NCI-H1694 (cell line): Measurements from ENCODE around the gene RNF180.
"Not testable (repeated sequence)": the region's sequence is repeated elsewhere in the genome, so short reads cannot be mapped to it uniquely, and the experiment has no call there.

ENCODE experiments used
- DNase-seq: peaks from one replicate; lab custom pipeline; 2025; lab: John Stamatoyannopoulos, UW

The RNF180 gene

DNA sequence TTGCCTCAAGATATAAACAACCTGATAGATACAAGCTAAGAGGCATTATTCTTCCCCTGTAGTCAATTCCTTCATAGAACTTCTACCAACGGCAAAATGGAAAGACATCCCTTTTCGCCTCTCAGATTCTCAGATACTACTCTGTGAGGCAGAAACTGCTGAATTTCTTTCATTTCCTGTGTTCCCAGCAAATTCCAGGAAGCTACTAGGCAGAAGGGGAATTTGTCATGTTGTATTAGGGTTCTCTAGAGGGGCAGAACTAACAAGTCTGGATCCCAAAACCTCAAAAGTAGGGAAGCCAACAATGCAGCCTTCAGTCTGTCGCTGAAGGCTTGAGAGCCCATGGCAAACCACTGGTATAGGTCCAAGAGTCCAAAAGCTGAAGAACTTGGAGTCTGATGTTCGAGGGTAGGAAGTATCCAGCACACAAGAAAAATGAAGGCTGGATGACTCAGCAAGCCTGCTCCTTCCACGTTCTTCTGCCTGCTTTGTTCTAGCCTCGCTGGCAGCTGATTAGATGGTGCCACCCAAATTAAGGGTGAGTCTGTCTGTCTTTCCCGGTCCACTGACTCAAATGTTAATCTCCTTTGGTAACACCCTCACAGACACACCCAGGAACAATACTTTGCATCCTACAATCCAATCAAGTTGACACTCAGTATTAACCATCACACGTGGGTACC is 15.2 kb downstream of the RNF180 start:
- DNase-seq, result no peak

DNA sequence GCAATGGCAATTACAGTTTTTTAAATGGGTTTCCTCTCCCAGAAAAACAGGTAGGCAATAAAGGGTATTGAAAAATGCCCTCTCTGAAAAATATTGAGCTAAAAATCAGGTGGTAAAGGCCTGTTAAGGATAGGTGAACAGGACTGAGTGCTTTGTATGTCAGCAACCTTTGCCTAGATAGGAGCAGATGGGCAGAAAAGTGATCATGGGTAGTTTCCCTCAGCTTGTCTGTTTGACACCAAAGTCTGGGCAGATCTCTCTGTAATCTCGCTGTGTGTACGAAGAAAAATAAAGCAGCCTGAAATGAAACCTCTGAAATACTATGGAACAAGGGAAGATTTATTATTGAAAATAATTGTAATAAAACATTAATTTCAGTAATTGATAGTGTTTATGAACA is 15.8 kb downstream of the RNF180 start:
- no peak for DNase-seq

- DNase-seq, result no peak
Observed at GRCh38 chr5:64183956-64184355, 18.3 kb downstream of the RNF180 start.

- DNase-seq, result no peak
Observed at GRCh38 chr5:64184832-64185231, 19.2 kb downstream of the RNF180 start.

DNA sequence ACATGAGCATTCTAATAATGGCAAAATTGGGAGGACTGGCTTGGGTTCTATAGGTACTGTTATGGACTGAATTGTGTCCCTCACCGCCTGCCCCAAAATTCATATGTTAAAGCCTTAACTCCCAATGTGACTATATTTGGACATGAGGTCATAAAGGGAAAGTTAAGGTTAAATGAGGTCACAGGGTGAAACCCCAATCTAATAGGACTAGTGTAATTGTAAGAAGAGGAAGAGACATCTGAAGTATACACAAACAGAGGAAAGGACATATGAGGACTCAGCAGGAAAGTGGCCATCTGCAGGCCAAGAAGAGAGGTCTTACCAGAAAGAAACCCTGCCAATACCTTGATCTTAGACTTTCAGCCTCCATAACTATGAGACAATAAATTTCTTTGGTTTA is 23.1 kb downstream of the RNF180 start:
- DNase-seq, result no peak

GRCh38 chr5:64190562-64191306 is 25.1 kb downstream of the RNF180 start:
- DNase-seq, result no peak

- no peak for DNase-seq
Observed at GRCh38 chr5:64195981-64196380, 30.3 kb downstream of the RNF180 start.

DNA sequence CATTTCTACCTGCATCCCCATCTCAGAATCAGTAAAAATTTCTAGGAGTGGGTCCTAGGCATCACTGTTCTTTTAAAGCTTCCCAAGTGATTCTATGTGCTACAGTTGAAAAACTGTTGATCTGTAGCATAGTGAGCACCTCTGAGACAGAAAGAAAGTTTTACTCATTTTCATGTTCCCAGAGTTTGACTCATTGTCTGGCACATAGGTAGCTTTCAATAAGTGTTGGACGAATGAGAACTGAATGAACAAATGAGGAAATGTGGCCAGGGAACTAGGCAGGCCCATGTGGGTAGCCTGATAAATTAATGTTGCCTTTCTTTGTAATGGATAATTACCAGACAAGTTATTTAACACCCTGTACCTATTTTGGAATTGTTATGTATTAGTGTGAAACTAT is 33.8 kb downstream of the RNF180 start:
- no peak for DNase-seq

- no peak for DNase-seq
Observed at GRCh38 chr5:64201996-64202395, 36.4 kb downstream of the RNF180 start.

DNA sequence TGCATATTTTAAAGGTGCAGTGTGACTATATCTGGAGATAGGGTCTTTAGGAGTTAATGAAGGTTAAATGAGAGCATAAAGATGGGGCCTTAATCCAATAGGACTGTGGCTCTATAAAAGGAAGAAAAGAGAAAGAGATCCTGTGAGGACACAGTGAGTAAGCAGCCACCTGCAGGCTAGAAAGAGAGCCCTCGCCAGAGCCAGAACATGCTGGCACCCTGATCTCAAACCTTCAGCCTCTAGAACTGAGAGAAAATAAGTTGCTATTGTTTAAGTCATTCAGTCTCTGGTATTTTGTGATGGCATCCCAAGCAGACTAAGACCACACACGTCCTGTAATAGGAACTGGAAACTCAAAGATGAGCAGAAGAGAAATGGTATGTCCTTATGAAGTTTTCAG is 41.0 kb downstream of the RNF180 start:
- DNase-seq, result no peak

DNA sequence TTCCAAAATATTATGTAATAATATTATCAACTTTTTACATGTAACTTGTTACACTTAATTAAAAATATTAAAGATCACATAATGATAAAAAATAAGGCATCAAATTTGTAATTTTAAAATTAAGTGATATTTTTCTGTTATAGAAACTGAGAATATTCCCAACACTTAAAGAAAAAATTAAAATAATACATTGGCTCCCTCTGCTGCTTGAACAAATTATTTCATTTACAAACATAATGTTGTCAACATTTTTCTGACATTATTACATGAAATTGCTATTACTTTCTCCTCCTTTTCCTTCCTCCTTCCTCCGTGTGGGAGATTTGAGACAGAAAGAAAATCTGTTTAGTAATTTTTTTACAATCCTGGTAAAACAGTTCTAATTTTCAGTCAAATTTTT is 42.3 kb downstream of the RNF180 start:
- peak; percentile 2 for DNase-seq

DNA sequence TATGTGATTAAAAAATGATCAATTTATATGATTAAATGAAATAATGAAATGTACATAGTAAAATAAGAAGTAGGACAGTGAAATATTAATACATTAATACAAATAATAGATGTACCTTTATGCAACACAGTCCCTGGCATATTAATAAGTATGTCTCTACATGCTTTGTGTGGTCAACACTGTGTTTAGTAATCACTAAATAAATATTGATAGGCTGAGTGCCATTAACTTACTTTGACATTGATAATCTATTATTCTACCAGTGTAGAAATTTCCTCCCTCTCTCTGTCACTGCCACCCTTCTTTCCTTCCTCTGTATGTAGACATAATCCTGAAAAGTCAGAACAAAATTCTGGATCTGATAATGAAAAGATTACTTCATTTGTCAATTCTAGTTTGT is 43.7 kb downstream of the RNF180 start:
- no peak for DNase-seq

DNA sequence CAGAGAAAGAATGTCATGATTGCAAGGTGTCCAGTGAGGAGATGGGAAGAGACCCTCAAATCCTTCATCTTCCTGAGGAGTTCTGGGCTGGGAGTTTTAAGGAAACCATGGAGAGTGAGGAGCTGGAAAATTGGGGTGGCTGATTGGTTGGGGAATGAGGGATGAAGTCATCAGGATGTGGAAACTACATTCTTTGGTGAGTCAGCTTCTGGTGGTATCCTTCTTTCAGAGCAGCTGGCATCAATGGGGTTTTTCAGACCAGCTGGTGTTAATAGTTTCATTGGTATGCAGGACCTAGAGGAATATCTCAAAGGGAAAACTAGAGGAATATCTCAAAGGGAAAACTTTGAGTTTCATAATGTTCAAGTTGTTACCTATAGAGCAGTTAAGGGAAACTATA is 45.2 kb downstream of the RNF180 start:
- no peak for DNase-seq

- DNase-seq, result no peak
Observed at GRCh38 chr5:64213011-64213410, 47.4 kb downstream of the RNF180 start.

- no peak for DNase-seq
Observed at GRCh38 chr5:64213531-64213930, 47.9 kb downstream of the RNF180 start.

DNA sequence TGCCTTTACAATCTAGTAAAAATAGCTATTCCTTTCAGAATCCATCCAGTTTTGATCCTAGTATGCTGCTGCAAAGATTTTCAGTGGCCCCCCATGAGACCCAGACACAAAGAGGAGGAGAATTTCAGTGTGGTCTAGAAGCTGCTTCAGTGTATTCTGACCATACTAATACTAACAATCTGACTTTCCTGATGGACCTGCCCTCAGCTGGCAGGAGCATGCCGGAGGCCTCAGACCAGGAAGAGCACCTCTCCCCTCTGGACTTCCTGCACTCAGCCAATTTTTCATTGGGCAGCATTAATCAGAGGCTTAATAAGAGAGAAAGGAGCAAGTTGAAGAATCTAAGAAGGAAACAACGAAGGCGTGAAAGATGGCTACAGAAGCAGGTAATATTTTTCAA is 48.5 kb downstream of the RNF180 start:
- no peak for DNase-seq

- no peak for DNase-seq
Observed at GRCh38 chr5:64221911-64222310, 56.3 kb downstream of the RNF180 start.

DNA sequence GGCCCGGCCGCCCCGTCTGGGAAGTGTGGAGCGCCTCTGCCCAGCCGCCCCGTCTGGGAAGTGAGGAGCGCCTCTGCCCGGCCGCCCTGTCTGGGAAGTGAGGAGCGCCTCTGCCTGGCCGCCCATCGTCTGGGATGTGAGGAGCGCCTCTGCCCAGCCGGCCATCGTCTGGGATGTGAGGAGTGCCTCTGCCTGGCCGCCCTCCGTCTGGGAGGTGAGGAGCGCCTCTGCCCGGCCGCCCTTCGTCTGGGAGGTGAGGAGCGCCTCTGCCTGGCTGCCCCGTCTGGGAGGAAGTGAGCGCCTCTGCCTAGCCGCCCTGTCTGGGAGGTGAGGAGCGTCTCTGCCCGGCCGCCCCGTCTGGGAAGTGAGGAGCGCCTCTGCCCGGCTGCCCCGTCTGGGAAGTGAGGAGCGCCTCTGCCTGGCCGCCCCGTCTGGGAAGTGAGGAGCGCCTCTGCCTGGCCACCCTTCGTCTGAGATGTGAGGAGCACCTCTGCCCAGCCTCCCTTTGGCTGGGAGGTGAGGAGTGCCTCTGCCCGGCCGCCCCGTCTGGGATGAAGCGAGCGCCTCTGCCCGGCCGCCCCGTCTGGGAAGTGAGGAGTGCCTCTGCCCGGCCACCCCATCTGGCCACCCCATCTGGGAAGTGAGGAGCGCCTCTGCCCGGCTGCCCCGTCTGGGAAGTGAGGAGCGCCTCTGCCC is 59.8 kb downstream of the RNF180 start:
- not testable (repeated sequence) for DNase-seq

DNA sequence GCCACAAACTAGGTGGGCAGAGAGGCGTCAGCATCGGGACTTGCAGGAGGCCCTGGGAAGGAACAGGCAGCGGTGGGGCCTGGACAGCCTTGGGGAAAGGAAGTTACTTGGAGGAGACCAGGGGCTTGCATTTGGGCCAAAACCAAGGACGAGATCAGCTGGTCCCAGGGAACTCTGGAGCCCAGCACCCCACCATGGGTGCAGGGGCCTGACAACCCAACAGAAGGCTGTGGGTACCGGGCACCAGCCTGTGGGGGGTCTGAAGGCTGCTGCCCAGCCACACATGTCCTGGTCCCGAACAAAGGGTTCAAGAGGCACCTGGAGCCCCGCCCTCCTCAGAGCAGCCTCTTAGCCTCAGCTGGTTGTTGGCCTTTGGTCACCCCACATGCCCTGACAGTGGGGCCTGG is 61.5 kb downstream of the RNF180 start:
- DNase-seq, result not testable (repeated sequence)

- DNase-seq, result peak; percentile 13
Observed at GRCh38 chr5:64229163-64229774, 63.6 kb downstream of the RNF180 start.

- DNase-seq, result no peak
Observed at GRCh38 chr5:64260756-64261155, 95.1 kb downstream of the RNF180 start.

GRCh38 chr5:64269164-64269563 is 103.5 kb downstream of the RNF180 start:
- no peak for DNase-seq

GRCh38 chr5:64273276-64273675 is 107.6 kb downstream of the RNF180 start:
- no peak for DNase-seq
